Esophagus squamous epithelium (tissue), 4 donors: ENCODE results near the gene TBC1D12.

Experiments
- POLR2A ChIP-seq, 4 donors: fragments of 450-650 bp; IDR thresholded peaks; one replicate each; pipeline ENCODE4 v1.6.1; 2017; ENCODE audit warnings: antibody characterized with exemption in 4 of 4, mild to moderate bottlenecking in 4 of 4, moderate library complexity in 3 of 4
- TF ChIP-seq, protein P1 (sequence below), 6 experiments: fragments of 450-650 bp in 4 of 6; fragments of 200-600 bp in 2 of 6; sonication (generic) in 2 of 6; IDR thresholded peaks; one replicate each; pipeline ENCODE4 v1.5.1; 2016 to 2019; ENCODE audit warnings: antibody characterized with exemption in 6 of 6, mild to moderate bottlenecking in 4 of 6, moderate library complexity in 4 of 6

DNA sequence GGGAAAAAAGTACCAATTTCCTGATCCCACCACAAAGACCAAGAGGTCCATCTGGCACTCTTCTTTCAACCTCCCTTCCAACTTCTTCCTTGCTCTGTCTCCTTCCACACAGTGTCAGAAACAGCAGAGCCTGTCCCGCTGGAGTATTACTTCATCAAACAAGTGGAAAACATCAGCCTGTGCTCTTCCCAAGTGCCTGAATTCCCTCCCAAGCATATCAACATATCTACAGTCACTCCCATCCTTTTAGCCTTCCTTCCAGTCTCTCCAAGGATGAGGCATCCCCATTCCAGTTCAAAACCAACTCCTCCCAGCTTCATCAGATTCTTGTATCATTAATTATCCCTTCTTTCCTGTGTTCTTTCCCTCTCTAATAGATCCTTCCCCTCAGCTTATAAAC is 37.9 kb upstream of the TBC1D12 start:
- TF ChIP-seq, protein P1, sequence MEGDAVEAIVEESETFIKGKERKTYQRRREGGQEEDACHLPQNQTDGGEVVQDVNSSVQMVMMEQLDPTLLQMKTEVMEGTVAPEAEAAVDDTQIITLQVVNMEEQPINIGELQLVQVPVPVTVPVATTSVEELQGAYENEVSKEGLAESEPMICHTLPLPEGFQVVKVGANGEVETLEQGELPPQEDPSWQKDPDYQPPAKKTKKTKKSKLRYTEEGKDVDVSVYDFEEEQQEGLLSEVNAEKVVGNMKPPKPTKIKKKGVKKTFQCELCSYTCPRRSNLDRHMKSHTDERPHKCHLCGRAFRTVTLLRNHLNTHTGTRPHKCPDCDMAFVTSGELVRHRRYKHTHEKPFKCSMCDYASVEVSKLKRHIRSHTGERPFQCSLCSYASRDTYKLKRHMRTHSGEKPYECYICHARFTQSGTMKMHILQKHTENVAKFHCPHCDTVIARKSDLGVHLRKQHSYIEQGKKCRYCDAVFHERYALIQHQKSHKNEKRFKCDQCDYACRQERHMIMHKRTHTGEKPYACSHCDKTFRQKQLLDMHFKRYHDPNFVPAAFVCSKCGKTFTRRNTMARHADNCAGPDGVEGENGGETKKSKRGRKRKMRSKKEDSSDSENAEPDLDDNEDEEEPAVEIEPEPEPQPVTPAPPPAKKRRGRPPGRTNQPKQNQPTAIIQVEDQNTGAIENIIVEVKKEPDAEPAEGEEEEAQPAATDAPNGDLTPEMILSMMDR (IDR thresholded peaks at IDR 0.05): no peak
- no peak for TF ChIP-seq POLR2A (IDR thresholded peaks at IDR 0.05)
